GM18909 (cell line): ENCODE results near the gene OR10W1.

Experiments used
- ATAC-seq: cut with Tn5 transposase; IDR thresholded peaks from one replicate; pipeline ENCODE4 v1.9.1; 2021; ENCODE audit warnings: mild to moderate bottlenecking; ENCODE audit not compliant: unreplicated experiment, poor library complexity

Gene OR10W1, protein sequence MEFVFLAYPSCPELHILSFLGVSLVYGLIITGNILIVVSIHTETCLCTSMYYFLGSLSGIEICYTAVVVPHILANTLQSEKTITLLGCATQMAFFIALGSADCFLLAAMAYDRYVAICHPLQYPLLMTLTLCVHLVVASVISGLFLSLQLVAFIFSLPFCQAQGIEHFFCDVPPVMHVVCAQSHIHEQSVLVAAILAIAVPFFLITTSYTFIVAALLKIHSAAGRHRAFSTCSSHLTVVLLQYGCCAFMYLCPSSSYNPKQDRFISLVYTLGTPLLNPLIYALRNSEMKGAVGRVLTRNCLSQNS

DNA sequence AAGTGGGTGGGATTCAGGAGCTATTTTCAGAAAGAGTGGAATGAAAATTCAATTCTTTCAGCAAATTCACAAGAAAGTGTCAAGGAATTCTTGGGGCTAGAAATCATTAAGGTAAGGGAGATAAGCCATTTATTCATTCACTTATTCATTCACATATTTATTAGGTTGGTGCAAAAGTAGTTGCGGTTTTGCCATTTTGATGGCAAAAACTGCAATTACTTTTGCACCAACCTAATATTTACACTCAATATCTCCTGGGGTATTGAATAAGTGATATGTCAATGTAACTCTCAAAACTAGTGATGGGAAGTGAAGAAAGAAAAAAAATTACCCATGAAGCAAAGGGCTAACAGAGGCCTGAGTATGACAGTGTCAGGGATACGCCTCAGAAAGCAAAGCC is at the start of gene OR10W1:
Gene OR10W1 (minus strand): TSS at position 119 of the 400 bp plus-strand sequence. CDS start 402 bp downstream, outside the sequence.
- ATAC-seq: no peak

DNA sequence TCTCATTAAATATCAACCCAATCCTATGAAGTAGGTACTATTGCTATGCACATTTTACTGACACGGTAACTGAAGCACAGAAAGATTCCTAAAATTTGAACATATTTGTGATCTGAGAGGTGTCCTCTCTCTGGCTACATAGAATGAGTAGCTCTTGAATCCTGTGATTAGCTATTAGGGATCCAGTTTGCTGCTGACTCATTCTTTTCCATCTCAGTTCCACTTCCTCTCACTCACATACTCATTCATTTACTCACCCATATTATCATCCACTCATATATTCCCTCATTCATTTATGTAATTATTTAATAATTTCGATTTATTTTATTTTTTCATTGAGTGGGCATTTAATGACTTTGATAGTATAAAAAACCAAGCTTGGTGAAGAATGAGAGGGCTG is 48.1 kb upstream of the OR10W1 start:
- ATAC-seq: no peak

- no peak for ATAC-seq
Observed at GRCh38 chr11:58301576-58301975, 33.5 kb upstream of the OR10W1 start.

GRCh38 chr11:58292017-58292416 is 24.0 kb upstream of the OR10W1 start:
- ATAC-seq: no peak

DNA sequence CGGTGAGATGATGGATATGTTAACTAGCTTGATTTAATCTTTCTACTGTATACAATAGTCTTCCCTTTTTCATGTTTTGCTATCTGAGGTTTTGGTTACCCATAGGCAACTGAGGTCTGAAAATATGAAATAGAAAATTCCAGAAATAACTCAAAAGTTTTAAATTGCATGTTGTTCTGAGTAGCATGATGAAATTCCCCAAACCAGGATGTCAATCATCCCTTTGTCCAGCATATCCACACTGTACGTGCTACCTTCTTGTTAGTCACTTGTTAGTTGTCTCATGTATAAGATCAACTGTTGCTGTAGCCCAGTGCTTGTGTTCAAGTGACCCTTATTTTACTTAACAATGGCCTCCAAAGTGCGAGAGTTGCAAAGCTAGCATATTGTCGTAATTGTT is 21.2 kb upstream of the OR10W1 start:
- no peak for ATAC-seq

- peak; percentile 86 for ATAC-seq
Observed at GRCh38 chr11:58286249-58286648, 18.2 kb upstream of the OR10W1 start.

- ATAC-seq: no peak
Observed at GRCh38 chr11:58285483-58286040, 17.5 kb upstream of the OR10W1 start.

GRCh38 chr11:58276151-58276550 is 8.1 kb upstream of the OR10W1 start:
- ATAC-seq: no peak

DNA sequence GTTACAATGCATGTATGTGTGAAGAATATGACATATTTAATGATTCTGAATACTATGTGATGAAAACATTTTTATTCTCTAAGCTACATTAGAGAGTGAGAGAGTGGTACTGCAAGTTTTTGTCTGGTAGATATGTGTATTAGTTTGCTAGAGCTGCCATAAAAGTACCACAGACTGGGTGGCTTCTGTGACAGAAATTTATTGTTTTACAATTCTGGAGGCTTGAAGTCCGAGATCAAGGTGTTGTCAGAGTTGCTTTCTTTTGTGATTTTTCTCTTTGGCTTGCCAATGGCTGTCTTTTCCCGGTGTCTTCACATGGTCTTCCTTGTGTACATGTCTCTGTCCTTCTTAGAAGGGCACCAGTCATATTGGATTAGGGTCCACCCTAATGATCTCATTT is 6.9 kb upstream of the OR10W1 start:
- ATAC-seq: no peak

DNA sequence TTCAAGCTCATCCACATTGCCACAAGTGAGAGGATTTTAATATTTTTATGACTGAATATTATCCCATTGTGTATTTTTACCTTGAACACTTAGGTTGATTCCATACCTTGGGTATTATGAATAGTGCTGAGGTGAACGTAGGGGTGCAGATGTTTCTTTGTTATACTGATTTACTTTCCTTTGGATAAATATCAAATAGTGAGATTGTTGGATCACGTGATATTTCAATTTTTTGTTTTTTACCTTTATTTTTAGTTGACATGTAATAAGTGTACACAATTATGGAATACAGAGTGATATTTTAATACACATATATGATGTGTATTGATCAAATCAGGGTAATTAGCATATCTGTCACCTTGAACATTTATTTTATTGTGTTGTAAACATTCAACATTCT is 8.1 kb downstream of the OR10W1 start:
- no peak for ATAC-seq

DNA sequence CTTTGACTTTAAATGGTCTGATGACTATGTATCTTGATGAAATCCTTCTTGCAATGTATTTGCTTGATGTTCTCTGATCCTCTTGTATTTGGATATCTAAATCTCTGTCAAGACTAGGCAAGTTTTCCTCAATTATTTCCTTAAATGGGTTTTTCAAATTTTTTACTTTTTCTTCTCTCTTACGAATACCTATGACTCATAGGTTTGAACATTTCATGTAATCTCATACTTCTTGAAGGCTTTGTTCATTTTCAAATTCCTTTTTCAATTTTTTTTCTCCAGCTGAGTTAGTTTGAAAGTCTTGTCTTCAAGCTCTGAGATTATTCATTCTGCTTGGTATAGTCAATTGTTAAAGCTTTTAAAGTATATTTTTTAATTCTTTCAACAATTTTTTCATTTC is 13.1 kb downstream of the OR10W1 start:
- ATAC-seq: no peak

GRCh38 chr11:58243954-58244353 is 24.1 kb downstream of the OR10W1 start:
- no peak for ATAC-seq

DNA sequence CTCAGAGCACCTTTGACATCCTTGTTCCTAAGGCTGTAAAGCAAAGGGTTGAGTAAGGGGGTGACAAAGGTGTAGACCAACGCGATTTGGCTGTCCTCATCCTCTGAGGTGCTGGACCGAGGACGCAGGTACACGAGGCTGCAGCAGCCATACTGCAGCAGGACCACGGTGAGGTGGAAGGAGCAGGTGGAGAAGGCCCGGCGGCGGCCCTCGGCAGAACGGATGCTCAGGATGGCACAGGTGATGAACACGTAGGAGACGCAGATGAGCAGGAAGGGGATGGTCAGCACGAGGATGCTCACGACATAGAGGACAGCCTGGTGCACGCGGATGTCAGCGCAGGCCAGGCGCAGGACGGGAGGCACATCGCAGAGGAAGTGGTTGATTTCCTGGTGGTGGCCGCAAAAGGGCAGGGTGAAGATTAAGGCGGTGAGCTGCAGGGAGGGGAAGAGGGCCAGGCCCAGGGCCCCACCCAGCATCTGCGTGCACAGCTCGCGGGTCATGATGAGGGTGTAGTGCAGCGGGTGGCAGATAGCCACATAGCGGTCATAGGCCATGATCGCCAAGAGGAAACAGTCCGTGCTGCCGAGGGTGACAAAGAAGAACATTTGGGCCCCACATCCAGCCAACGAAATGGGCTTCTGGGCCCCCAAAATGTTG is 40.0 kb downstream of the OR10W1 start:
- ATAC-seq: no peak

GRCh38 chr11:58222721-58223120 is 45.3 kb downstream of the OR10W1 start:
- ATAC-seq: no peak
